T-helper 1 cell (primary cell): ENCODE data around the gene KERA.

Experiments
- DNase-seq, 5 donors: peaks; one replicate each; pipeline ENCODE4 v3.0.0-alpha.2; 2012 to 2020

KERA gene

DNA sequence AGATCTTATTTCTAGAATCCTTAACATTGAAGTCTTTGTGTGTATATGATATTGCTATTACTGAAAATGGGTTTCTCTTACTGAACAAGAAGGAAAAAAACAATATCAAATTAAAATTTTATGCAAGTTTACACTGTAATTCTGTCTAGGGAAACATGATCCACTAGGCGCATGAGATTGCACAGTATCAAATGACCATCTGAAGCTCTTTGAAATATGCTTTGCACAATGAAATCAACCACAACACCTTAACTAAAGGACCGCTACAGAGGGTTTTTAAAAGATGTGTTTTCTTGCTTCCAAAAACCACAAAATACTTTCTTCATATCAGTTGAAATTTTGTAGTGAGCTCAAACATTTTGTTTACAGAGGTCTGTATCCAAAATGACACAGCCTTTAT, 15.1 kb upstream of the KERA start:
- no peak for DNase-seq

DNA sequence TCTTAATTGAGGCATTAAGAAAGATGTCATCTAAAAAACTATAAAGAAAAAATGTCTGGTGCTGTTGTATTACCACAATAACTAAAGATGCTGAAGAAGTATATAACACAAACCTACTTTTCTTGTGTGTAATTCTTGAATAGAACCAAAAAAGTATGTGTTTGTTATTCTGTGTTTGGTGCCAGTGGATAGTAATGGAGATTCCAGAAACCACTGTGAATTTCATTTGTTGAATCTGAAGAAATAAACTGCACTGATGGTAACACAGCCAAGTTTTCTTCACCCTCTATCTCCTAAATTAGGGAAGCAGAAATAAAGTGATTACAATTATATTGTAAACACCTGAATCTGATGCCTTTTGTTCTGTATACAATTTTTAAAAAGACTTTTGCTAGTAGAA, 13.1 kb upstream of the KERA start:
- no peak for DNase-seq

DNA sequence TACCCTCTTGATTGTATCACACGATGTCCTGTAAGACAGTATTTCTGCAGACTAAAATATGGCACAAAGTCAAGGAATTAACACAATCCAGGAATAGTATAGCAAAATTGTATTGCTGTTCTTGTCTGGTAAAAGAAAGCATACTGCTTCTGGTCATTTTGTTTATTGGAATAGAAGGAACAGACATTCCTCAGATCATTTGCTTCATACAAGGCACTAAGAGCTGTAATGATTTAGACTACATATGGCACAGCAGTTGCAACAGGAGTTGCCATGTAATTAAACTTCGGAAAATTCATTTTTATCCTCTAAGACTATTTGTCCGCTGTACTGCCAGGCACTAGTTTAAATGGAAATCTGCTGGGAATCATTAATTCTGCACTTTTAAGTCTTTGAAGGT, 7.6 kb upstream of the KERA start:
- no peak for DNase-seq

DNA sequence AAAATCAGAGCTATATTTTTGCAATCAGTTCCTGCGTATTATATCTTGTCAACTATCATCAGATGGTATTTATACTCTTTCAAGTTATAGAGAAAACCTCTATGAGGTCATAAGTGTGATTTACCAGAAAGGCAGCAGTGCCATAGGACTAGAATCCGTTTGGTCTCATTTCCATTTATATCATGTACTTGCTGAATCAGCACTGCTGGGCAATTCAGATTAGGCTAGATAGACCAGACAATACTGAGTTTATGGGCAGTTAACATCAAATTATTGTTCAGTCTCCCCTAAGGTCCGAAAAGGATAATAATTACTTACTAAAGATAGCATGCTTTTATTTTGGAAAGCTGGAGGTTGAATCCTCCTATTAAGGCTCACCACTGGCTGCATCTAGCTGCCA, 6.8 kb upstream of the KERA start:
- DNase-seq, result no peak

DNA sequence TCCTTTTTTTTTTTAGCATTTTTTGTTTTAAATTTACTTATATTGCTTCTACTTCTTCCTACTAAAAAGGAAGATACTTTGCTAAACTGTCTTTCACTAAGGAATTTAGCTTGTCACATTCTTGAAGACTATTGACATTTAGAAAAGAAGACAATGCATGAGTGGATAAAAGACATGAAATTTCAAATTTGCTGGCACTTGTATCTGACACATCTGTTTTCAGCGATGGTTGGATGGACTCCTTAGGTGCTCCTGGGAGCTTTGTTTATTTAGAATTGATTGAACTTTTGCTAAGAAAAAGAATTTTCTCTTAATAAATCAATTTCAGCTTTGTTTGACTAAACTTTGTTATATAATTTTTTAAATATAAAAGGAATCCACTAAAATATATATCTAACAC, 3.3 kb upstream of the KERA start:
- DNase-seq, result no peak

DNA sequence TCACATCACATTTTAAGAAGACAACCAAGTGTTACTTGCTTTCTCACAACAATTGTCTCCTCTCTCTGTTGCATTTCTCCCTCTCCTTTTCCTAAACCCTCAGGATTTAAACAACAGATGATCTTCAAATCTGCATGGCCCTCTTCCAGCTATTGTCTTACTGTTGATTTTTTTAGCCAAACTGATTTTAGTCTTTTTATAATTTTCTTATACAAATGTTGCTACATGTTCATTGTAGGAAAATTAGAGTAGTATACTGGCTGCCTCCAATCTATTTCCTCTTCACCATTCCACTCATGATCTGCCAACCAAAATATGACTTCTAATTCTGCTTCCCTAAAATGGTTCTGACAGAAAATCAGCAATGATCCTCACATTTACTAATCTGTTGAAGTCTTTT, 1.4 kb upstream of the KERA start:
- no peak for DNase-seq

DNA sequence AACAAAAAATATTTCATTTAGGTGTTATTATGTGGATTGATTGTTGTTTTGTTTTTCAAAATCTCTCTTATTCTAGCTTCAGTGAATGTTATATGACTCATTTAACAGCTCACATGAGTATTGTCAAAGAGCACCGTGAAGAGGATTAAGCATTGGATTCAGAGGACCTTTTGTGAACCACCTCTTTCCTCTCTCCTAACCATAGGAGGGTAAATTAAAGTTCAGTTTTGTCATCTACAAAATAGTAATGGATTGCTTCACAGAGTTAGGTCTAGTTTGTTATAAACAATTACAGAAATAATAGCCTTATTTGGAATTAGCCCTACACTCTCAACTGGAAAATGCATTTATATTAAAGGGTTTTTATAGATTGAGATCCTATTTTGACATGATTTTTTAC, 962 bp upstream of the KERA start:
- DNase-seq, result no peak

DNA sequence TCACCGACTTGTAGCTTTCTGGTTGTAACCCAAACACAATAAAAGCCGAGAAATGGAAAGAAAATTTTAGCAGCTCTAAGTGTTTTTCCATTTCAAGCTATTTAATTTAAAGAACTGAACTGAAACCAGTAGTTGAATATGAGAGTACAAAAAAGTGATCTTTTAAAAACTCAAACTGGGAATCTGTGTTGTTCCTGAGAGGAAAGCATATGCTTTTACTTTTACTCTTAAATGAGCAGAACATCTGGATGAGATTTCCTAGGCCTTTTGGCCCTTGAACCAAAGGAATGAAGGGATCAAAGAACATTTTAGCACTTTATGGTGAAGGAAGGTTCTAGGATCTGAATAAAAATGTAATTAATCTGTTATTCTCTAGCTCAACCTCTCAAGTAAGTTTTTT, 1.3 kb downstream of the KERA start:
- no peak for DNase-seq

DNA sequence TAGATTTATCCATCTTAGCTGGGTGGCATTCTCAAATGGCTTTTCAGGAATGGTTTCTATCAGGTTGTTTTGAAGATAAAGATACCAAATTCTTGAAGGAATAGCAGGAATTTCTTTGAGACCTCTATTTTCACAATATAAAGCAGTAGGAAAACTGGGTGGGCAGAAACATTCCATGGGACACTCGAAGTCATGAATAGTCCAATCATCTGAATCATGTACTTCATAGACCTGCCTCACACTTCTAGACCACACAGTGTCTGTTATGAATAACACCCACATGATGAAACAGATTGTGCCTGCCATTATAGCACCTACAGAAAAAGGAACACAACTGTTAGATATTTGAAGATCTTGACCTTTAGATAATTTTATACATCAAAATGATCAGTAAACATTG, 1.8 kb downstream of the KERA start:
- DNase-seq, result no peak

DNA sequence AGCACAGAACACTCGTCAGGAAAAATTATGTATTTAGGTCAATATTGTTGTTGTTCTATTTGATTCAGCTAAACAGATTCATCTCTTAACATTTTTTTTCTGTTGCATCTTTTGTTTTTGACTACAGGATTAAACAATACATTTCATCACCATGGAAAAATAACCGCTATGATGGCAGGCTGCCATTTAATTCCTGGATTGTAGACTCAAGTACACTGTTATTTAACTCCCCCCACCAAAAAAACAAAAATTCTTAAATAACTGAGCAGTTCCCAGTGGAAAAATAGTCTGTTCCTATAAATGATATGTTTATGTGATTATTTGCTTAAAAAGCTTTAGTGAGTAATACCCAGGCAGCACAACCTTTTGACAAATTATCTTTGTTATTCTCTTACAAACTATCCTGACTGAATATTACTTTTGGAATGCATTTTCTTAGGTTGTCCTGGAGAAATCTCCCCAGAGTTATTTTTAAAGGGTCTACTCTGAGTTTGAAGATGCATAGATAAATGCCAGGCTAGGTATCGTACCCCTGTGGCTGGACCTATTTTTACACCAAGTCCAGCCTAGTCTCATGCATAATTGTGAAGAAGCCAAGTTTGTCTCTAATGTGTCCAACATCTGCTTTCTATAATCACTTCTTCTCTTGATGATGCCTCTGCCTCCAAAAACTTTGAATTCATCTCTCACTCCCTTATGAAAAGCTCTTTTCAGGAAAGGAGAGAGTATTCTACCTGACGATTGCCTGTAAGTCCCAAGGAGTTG, 3.7 kb downstream of the KERA start:
- DNase-seq, result no peak

DNA sequence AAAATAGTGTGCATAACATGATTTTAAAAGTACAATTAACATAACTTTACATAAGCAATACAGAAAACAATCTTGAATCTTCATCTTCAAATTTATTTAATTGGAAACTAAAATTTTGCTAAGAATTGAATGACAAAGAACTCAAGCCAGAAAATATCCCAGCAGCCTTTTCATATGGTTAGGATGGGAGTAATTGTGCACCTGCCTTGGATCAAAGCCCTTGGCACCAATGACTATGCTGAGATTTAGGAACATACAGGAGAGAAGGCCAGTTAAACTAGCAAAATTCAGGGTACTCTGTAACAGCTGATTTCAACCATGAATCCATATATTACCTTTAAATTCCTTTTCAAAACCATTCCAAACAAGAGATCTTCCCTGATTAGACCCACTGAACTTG, 5.8 kb downstream of the KERA start:
- no peak for DNase-seq

DNA sequence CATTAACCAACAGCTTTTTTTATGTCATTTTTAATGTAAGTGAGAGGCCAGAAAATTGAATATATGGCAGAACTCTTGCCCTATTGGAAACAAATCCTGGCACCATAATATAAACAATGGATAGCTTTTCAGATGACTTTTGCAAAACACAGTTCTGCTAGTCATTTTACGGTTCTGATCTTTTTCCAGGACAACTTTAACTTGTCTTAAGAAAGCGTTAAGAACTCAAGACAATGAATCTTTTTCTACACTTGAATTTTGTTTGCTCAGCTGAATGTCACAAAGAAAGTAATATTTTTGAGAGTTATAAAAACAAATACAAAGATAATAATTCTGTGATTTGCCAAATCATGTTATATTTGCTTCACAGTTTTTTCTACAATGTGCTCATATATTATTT, 13.2 kb downstream of the KERA start:
- DNase-seq, result no peak

DNA sequence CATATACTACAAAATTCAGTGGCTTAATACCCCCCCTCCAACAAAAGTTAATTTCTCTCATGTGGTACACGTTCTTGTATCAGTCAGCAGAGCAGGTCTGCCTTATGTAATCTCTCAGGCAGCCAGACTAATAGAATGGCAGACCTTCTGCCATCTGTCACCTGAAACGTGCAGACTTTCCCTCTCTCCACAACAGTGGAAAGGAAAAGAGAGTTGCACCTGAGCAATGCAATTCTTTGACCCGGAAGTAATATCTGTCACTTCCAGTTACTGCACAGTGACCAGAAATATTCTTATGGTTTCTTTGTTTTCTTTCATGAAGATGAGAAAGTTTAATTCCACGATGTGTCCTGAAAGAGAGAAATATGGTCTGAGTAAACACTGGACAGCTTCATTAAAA, 14.4 kb downstream of the KERA start:
- no peak for DNase-seq

DNA sequence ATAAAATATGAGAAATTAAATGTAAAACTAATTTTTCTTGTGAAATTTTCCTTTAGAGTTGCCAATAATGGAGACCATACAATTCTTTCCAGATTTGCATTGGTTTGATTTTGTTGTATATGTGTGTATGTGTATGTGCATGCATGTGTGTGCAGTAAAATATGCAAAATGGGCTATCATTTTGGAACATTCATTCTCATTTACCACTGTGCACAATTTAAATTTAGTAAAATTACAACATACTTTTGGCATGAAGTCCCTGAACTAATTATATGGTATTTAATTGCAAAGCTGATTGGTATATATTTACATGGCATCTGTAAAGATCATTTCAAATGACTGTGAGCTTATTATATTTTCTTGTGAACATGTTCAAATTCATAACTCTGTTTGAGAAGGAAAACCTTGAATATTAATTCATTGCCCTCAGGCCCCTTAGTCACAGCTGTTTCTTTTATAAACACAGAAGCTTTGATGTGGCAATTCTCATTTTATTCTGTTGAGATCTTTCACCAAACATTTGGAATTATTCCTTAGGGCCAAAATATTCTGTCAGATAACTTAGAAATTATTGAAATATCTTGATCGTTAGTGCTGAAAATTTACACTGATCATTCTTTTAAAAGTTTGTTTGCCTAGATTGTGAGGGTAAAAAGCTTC, 17.6 kb downstream of the KERA start:
- DNase-seq, result no peak

DNA sequence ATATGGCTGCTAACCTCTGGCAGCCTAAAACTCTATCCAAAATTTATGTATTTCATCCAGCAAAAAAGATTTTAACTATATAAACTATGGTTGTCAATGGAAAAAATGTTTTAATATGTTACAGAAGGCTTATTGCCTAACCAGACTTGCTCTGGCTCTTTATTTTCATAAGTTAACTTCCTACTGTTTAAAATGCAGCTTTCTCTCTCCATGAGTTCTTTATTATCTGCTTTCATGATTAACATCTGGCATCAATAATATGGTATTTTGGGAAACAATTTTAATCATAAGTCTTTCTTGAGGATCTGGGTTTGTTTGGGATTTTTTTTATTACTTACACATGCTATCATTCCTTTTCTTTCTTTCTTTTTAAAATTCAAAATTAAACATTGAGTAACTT, 20.5 kb downstream of the KERA start:
- DNase-seq, result no peak

DNA sequence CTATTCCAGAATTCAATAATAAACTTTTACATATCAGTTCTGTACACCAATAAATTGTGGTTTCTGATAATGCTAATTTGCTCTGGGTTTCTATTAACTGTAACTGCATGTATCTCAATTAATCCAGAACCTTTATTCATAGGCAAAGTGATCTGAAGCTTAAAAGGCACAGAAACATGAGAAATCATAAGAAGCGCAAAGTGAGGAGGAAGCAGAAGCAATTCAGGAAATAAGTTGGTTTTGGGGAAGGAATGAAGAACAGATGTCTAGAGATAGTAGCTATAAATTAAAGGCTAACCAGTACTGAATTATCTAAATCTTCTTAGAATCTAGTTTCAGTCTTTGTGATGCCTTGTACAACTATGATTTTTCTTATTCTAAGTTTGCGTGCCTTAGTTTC, 24.6 kb downstream of the KERA start:
- DNase-seq, result no peak

DNA sequence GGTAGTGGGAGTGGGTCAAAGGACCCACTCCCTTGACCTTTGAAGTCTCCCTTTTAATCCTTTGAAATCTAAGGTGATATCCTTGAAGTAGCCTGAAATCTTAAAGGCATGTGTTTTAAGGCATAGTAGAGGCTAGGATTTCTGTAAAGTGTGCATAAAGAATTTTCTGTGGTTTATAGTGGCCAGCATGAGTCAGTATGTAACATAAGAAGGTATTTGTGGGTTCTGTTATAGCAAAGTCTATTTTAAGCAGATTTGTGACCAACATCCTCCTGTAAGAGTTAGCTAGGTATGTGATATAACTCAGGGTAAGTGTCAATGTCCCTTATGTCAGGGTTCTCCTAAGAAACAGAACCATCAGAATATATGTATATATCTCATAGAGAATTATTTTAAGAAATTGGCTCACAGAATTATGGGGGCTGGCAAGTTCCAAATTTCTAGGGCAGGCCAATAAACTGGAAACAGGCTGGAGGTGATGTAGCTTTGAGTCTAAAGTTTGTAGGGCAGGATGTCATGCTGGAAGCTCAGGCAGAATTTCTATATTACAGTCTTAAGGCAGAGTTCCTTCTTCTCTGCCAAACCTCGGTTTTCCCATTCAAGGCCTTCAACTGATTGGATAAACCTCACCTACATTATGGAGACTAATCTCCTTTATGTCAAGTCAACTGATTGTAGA, 34.4 kb downstream of the KERA start:
- DNase-seq, result no peak

DNA sequence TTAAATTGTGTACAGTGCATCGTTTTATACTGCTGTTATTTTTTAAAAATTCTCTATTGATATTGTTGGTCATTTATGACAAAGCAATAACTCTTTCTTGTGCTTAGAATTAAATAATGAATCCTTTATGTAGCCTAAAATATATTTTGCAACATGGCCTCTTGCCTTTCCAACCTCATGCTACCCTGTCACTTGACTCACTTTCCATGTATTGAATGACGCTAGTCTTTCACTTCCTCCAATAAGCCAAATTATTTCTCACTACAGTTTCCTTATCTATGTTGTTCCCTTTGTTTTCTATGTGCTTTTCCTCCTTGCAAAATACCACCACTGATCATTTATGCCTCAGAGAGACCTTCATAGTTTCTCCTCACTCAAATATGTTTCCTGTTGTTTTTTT, 36.7 kb downstream of the KERA start:
- no peak for DNase-seq

DNA sequence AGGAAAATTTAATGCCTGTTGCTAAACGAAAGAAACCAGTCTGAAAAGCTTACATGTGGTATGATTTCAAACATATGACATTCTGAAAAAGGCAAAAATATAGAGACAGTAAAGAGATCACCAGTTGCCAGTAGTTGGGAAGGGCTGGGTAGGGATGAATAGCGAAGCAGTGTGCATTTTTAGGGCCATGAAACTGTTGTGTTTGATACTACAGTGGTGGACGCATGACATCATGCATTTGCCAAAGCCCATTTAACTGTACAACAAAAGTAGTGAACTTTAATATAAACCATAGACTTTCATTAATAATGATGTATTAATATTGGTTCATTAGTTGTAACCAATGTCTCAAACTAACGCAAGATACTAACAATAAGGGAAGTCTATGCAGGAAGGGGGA, 38.4 kb downstream of the KERA start:
- DNase-seq, result no peak

DNA sequence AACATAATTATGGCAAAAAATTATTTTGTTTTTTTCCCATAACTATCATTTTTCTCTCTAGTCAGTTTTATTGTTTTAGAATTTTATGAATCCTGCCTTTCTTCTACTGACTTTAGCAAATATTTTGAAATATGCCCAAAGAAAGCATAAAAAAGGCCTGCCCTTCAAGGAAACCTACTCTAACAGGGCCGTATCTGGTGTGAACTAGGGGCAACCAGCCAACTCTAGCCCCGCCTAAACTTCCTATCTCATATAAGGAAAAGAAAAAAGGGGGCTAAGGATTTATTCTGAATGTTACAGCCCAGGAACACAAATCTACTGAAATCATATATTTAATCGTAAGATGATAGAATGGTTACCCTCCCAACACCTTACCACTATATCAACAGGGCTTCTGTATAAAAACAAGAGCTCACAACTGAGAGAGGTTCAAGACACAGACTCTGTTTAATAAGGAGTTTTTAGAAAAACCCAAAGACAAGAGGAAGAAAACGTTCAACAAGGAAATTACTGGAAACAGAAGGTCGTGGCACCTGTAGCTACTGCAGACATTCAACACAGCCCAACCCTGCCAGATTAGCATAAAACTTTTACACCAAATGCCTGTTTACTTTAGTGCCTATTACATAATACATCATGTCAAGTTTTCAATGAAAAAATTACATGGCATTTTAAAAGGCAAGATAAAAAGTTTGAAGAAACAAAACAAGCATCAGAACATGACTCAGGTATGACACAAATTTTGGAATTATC, 40.1 kb downstream of the KERA start:
- DNase-seq, result no peak

DNA sequence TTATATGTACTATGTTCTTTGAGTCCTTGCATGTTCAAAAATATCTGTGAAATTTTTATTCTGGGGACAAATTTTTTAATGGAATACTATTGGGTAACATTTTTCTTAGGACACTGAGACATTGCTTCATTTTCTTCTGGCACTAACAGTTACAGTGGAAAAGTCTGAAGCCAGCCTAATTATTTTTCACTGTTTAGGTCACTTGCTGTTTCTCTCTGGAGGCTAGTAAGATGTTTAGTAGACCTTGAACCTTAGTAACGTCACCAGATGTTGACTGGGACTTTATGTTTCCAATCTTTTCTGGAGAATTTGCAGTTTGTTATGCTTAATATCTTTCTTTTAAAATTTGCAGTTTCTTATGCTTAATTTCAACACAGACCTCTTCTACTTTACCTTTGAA, 40.8 kb downstream of the KERA start:
- DNase-seq, result no peak

DNA sequence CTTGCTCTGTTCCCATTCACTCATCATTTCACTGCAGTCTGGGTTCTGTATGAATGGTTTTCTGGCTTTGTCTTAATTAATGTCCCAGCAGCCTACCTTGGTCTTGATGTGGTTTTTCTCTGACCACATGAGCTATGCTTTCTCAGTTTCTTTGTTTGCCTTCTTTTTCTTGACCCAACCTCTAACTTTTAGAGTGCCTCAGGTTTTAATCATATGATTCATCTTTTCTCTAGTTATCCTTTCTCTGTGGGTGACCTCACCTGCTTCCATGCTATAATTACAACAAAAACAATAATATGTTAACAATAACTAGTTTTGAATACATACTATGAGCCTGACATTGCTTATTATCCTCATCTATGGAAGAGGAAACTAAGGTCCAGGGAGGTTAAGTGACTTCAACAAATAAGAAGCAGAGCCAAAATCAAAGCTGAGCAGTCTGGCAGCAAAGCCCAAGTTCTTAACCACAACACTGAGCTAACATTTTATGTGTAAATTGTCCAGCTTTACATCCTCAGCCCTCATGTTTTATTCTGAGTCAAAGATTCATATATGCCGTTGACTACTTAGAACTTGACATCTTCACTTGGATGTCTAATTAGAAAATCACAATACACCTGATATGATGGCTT, 48.4 kb downstream of the KERA start:
- DNase-seq, result no peak
